ENCODE results near the gene CIAO1. TPM values are rescaled to one million over a fixed set of nuclear protein-coding genes. Genes with fewer than 3 reads are reported as not detected.

The CIAO1 gene
- total RNA-seq, 1 experiment from 2014 or later: 79.7 TPM

DNA sequence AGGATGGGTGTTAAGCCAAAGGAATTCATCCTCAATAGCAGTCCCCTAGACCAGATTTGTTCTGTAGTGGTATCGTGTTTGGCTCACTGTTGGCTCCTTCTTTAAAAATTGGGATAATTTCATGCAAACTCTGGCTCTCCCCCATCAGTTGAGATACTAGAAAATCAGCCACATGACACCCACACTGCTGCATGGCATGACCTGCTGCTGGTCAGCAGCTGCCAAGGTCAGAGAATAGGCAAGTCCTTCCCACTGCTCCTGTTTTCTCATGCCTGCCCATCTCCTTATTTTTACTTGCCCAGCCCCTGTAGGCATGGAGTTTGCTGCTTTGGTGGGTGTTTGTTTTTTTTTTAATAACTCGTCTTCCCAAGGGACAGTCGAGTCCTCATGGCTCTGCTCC lies 40.3 kb downstream of the CIAO1 start:
- no TSS peak for BruUV-seq (replicated peaks)
- intact Hi-C loops (cut with micrococcal nuclease; ENCODE audit: unreplicated experiment): loop anchor here (2.0 kb wide), 1 partner anchor 202 kb away; no protein-coding TSS in a partner anchor

DNA sequence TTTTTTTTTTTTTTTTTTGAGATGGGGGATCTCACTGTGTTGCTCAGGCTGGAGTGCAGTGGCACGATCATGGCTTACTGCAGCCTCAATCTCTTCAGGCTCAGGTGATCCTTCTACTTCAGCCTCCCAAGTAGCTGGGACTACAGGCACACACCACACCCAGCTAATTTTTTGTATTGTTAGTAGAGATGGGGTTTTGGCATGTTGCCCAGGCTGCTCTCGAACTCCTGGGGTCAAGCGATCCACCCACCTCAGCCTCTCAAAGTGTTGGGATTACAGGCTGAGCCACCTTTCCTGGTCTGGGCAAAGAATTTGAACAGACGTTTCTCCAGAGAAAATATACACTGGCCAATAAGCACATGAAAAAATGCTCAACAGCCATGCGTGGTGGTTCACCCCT lies 42.2 kb downstream of the CIAO1 start:
- BruUV-seq (replicated peaks): no TSS peak
- peaks cover 15% of the 10 kb centered on the region for H3K4me1 ChIP-seq (ENCODE audit: insufficient read depth, low read length, poor library complexity, severe bottlenecking)
- ChIA-PET CTCF (no interaction called here), POLR2A (ENCODE audit: low non-redundant PET) (no interaction called here)
- intact Hi-C loops (cut with micrococcal nuclease; ENCODE audit: unreplicated experiment): no loop called here
- no peak overlapping the region for H3K27ac ChIP-seq (ENCODE audit: low read depth, low read length, poor library complexity, severe bottlenecking)
- no peaks in the 10 kb centered on the region for H3K9me3 ChIP-seq (ENCODE audit: low read depth, low read length, poor library complexity, severe bottlenecking)
- no peaks in the 10 kb centered on the region for H3K27me3 ChIP-seq (replicated peaks; ENCODE audit: insufficient read depth, low read depth, low read length, poor library complexity)
- TF ChIP-seq, protein P1, sequence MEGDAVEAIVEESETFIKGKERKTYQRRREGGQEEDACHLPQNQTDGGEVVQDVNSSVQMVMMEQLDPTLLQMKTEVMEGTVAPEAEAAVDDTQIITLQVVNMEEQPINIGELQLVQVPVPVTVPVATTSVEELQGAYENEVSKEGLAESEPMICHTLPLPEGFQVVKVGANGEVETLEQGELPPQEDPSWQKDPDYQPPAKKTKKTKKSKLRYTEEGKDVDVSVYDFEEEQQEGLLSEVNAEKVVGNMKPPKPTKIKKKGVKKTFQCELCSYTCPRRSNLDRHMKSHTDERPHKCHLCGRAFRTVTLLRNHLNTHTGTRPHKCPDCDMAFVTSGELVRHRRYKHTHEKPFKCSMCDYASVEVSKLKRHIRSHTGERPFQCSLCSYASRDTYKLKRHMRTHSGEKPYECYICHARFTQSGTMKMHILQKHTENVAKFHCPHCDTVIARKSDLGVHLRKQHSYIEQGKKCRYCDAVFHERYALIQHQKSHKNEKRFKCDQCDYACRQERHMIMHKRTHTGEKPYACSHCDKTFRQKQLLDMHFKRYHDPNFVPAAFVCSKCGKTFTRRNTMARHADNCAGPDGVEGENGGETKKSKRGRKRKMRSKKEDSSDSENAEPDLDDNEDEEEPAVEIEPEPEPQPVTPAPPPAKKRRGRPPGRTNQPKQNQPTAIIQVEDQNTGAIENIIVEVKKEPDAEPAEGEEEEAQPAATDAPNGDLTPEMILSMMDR (conservative IDR thresholded peaks at IDR 0.05; ENCODE audit: low read depth, low read length): no peak
- TF ChIP-seq EZH2 (IDR thresholded peaks at IDR 0.05; ENCODE audit: borderline replicate concordance, low read depth, low read length, poor library complexity, severe bottlenecking): no peak
- DNase-seq (ENCODE audit: low spot score): no peak
- H3K4me3 ChIP-seq (ENCODE audit: low read depth, low read length, poor library complexity, severe bottlenecking): no peak overlapping the region
- peaks cover 11% of the 10 kb centered on the region for H3K36me3 ChIP-seq (ENCODE audit: insufficient read depth, low read length, poor library complexity, severe bottlenecking)

More for the DNA sequence above, 40.3 kb downstream of the CIAO1 start:
- POLR2A ChIA-PET (ENCODE audit: low non-redundant PET): interaction anchor here (0.7 kb wide), 1 partner anchor 20 kb away, joined by 3 read pairs; no protein-coding TSS in a partner anchor
- H3K9me3 ChIP-seq (ENCODE audit: low read depth, low read length, poor library complexity, severe bottlenecking): no peaks in the 10 kb centered on the region
- CTCF ChIA-PET: no interaction called here
- peaks cover 15% of the 10 kb centered on the region for H3K4me1 ChIP-seq (ENCODE audit: insufficient read depth, low read length, poor library complexity, severe bottlenecking)
- peaks cover 30% of the 10 kb centered on the region for H3K36me3 ChIP-seq (ENCODE audit: insufficient read depth, low read length, poor library complexity, severe bottlenecking)
- TF ChIP-seq, protein P1 (conservative IDR thresholded peaks at IDR 0.05; ENCODE audit: low read depth, low read length): no peak
- TF ChIP-seq EZH2 (IDR thresholded peaks at IDR 0.05; ENCODE audit: borderline replicate concordance, low read depth, low read length, poor library complexity, severe bottlenecking): no peak
- DNase-seq (ENCODE audit: low spot score): no peak
- H3K4me3 ChIP-seq (ENCODE audit: low read depth, low read length, poor library complexity, severe bottlenecking): peak overlapping the region; percentile 94
- peak overlapping the region; percentile 90 for H3K27ac ChIP-seq (ENCODE audit: low read depth, low read length, poor library complexity, severe bottlenecking)
- H3K27me3 ChIP-seq (replicated peaks; ENCODE audit: insufficient read depth, low read depth, low read length, poor library complexity): no peaks in the 10 kb centered on the region

DNA sequence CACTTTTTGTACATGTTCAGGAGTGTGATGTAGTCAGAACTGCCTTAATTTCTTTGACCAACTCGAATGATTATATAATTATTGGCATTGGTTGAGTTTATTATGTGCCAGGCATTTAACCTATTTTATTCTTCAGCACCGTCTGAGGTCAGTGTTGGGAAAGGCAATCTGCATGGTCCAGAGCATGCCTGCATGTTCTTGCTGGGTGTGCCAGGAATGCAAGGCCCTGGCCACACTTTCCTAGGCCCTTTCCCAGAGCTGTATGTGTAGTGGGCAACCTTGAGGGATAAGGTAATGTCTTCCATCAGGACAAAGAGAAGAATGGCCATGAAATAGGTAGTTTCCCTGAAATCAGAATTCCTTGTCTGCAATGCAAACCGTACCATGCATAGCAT lies 49.0 kb downstream of the CIAO1 start:
- H3K36me3 ChIP-seq (ENCODE audit: insufficient read depth, low read length, poor library complexity, severe bottlenecking): no peaks in the 10 kb centered on the region
- POLR2A ChIA-PET (ENCODE audit: low non-redundant PET): no interaction called here
- no peaks in the 10 kb centered on the region for H3K27me3 ChIP-seq (replicated peaks; ENCODE audit: insufficient read depth, low read depth, low read length, poor library complexity)
- DNase-seq (ENCODE audit: low spot score): no peak
- no peak overlapping the region for H3K4me3 ChIP-seq (ENCODE audit: low read depth, low read length, poor library complexity, severe bottlenecking)
- no TSS peak for BruUV-seq (replicated peaks)
- peaks cover 7% of the 10 kb centered on the region for H3K4me1 ChIP-seq (ENCODE audit: insufficient read depth, low read length, poor library complexity, severe bottlenecking)
- TF ChIP-seq, protein P1 (conservative IDR thresholded peaks at IDR 0.05; ENCODE audit: low read depth, low read length): no peak
- no peak for TF ChIP-seq EZH2 (IDR thresholded peaks at IDR 0.05; ENCODE audit: borderline replicate concordance, low read depth, low read length, poor library complexity, severe bottlenecking)
- H3K9me3 ChIP-seq (ENCODE audit: low read depth, low read length, poor library complexity, severe bottlenecking): no peaks in the 10 kb centered on the region
- H3K27ac ChIP-seq (ENCODE audit: low read depth, low read length, poor library complexity, severe bottlenecking): no peak overlapping the region
- intact Hi-C loops (cut with micrococcal nuclease; ENCODE audit: unreplicated experiment): no loop called here
- CTCF ChIA-PET: no interaction called here
